IMR-90 (cell line): ENCODE data around the gene PRR13. TPM values are rescaled to one million over a fixed set of nuclear protein-coding genes. Genes with fewer than 3 reads are reported as not detected.

Source experiments
- ATAC-seq: fragments of 200-7000 bp; cut with Tn5 transposase; 2 replicates; pipeline ENCODE4 v1.9.1; 2020; ENCODE audit warnings: low read depth, mild to moderate bottlenecking, moderate library complexity
- BruUV-seq: library from RNA; stranded (reverse); fragments of 400-500 nt; replicated peaks from 2 replicates; lab custom pipeline; 2021; lab: Mats Ljungman, UMichigan
- CTCF ChIA-PET: fragments of 300-600 bp; formaldehyde crosslinking; extraction: SDS; loops from one replicate; lab custom pipeline; 2021; ENCODE audit warnings: antibody characterized with exemption; lab: Yijun Ruan, JAX
- POLR2A ChIA-PET: fragments of 300-600 bp; sonication (Branson Sonifier 250); formaldehyde crosslinking; loops from one replicate; lab custom pipeline; 2022; ENCODE audit warnings: antibody characterized with exemption; ENCODE audit not compliant: unreplicated experiment; lab: Charles Lee
- DNase-seq: peaks from one replicate; pipeline ENCODE4 v3.0.0; 2013
- H2AFZ ChIP-seq: replicated peaks from 2 replicates; pipeline ENCODE3; 2013; ENCODE audit warnings: low read length, mild to moderate bottlenecking; ENCODE audit not compliant: poor library complexity
- H2AK5ac ChIP-seq: 2 replicates; pipeline ENCODE4 v1.6.1; 2013; ENCODE audit warnings: low read depth, low read length, inconsistent platforms
- H2AK9ac ChIP-seq: replicated peaks from 2 replicates; pipeline ENCODE3; 2013; ENCODE audit warnings: mild to moderate bottlenecking, low read depth, low read length, moderate library complexity; ENCODE audit not compliant: poor library complexity
- H2BK120ac ChIP-seq: 2 replicates; pipeline ENCODE4 v1.6.1; 2013; ENCODE audit warnings: low read depth, low read length, inconsistent platforms
- H2BK15ac ChIP-seq: 3 replicates; pipeline ENCODE4 v1.6.1; 2013; ENCODE audit warnings: low read depth, low read length, inconsistent platforms
- H2BK20ac ChIP-seq: 2 replicates; pipeline ENCODE4 v1.6.1; 2013; ENCODE audit warnings: low read depth, mild to moderate bottlenecking, inconsistent platforms, low read length, moderate library complexity
- H2BK5ac ChIP-seq: 2 replicates; pipeline ENCODE4 v1.6.1; 2013; ENCODE audit warnings: mild to moderate bottlenecking, low read depth, low read length, inconsistent platforms; ENCODE audit not compliant: poor library complexity, severe bottlenecking
- H3K14ac ChIP-seq: replicated peaks from 2 replicates; pipeline ENCODE4 v1.6.1; 2013; ENCODE audit warnings: low read depth, low read length, inconsistent platforms
- H3K18ac ChIP-seq: 2 replicates; pipeline ENCODE4 v1.6.1; 2013; ENCODE audit warnings: low read depth, low read length, control low read depth
- H3K23ac ChIP-seq: 2 replicates; pipeline ENCODE4 v1.6.1; 2013; ENCODE audit warnings: low read depth, low read length, inconsistent platforms
- H3K27ac ChIP-seq: 2 replicates; pipeline ENCODE4 v1.5.1; 2013; ENCODE audit warnings: mild to moderate bottlenecking, control low read depth, low read length; ENCODE audit not compliant: insufficient read depth
- H3K27me3 ChIP-seq: 2 replicates; pipeline ENCODE4 v1.6.1; 2013; ENCODE audit warnings: low read length; ENCODE audit not compliant: control insufficient read depth, insufficient read depth
- H3K36me3 ChIP-seq: 2 replicates; pipeline ENCODE4 v1.6.1; 2013; ENCODE audit warnings: low read length, mixed read lengths; ENCODE audit not compliant: control insufficient read depth, insufficient read depth
- H3K4ac ChIP-seq: 2 replicates; pipeline ENCODE4 v1.6.1; 2013; ENCODE audit warnings: low read depth, low read length, inconsistent platforms
- H3K4me1 ChIP-seq: 2 replicates; pipeline ENCODE4 v1.6.1; 2013; ENCODE audit warnings: low read length, mixed read lengths; ENCODE audit not compliant: control insufficient read depth, insufficient read depth
- H3K4me2 ChIP-seq: 2 replicates; pipeline ENCODE4 v1.6.1; 2013; ENCODE audit warnings: low read depth, mild to moderate bottlenecking, control low read depth, low read length, moderate library complexity
- H3K4me3 ChIP-seq: 2 replicates; pipeline ENCODE4 v1.5.1; 2013; ENCODE audit warnings: low read depth, mild to moderate bottlenecking, control low read depth, low read length, moderate library complexity; ENCODE audit not compliant: insufficient read depth
- H3K56ac ChIP-seq: 2 replicates; pipeline ENCODE4 v1.6.1; 2013; ENCODE audit warnings: low read length, inconsistent platforms; ENCODE audit not compliant: insufficient read depth; ENCODE audit errors: extremely low read depth
- H3K79me1 ChIP-seq, 2 experiments: 2 replicates each; pipeline ENCODE4 v1.6.1; 2013; ENCODE audit warnings: low read length in 2 of 2, inconsistent platforms in 1 of 2, low read depth in 1 of 2
- H3K9ac ChIP-seq: 2 replicates; pipeline ENCODE4 v1.6.1; 2013; ENCODE audit warnings: low read depth, low read length, control low read depth
- H3K9me1 ChIP-seq: 2 replicates; pipeline ENCODE4 v1.6.1; 2013; ENCODE audit warnings: low read length, inconsistent platforms; ENCODE audit not compliant: insufficient read depth
- H3K9me3 ChIP-seq: 2 replicates; pipeline ENCODE4 v1.6.1; 2013; ENCODE audit warnings: low read length; ENCODE audit not compliant: control insufficient read depth, insufficient read depth
- H4K20me1 ChIP-seq: 2 replicates; pipeline ENCODE4 v1.6.1; 2013; ENCODE audit warnings: low read length, inconsistent platforms; ENCODE audit not compliant: insufficient read depth
- H4K5ac ChIP-seq: 2 replicates; pipeline ENCODE4 v1.6.1; 2013; ENCODE audit warnings: mild to moderate bottlenecking, low read depth, low read length, control low read depth
- H4K8ac ChIP-seq, 2 experiments: 2 replicates each; pipeline ENCODE4 v1.6.1; 2013; ENCODE audit warnings: low read depth in 2 of 2, low read length in 2 of 2, control low read depth in 1 of 2, inconsistent platforms in 1 of 2
- H4K91ac ChIP-seq: 2 replicates; pipeline ENCODE4 v1.6.1; 2013; ENCODE audit warnings: low read depth, low read length, inconsistent platforms; ENCODE audit not compliant: insufficient read depth
- BHLHE40 ChIP-seq: fragments of 150-350 bp; IDR thresholded peaks from 2 replicates; pipeline ENCODE4 v1.6.1; 2016; ENCODE audit warnings: mild to moderate bottlenecking, low read depth, low read length
- CEBPB ChIP-seq: IDR thresholded peaks from 2 replicates; pipeline ENCODE4 v1.6.1; 2012; ENCODE audit warnings: low read depth, low read length, improper control_type of control experiment
- CHD1 ChIP-seq: IDR thresholded peaks from 2 replicates; pipeline ENCODE4 v1.6.1; 2012; ENCODE audit warnings: low read depth, low read length, improper control_type of control experiment
- CTCF ChIP-seq: conservative IDR thresholded peaks from 2 replicates; pipeline ENCODE4 v1.5.1; 2012; ENCODE audit warnings: mild to moderate bottlenecking, low read depth, low read length, improper control_type of control experiment
- ELK1 ChIP-seq: fragments of 150-350 bp; IDR thresholded peaks from 2 replicates; pipeline ENCODE4 v1.6.1; 2016; ENCODE audit warnings: low read depth, mild to moderate bottlenecking, low read length, moderate library complexity, borderline replicate concordance
- FOS ChIP-seq: fragments of 150-350 bp; IDR thresholded peaks from 2 replicates; pipeline ENCODE4 v1.6.1; 2016; ENCODE audit warnings: low read depth, low read length
- MAFK ChIP-seq: IDR thresholded peaks from 2 replicates; pipeline ENCODE4 v1.6.1; 2012; ENCODE audit warnings: low read depth, low read length, improper control_type of control experiment
- MAZ ChIP-seq: IDR thresholded peaks from 2 replicates; pipeline ENCODE4 v1.6.1; 2012; ENCODE audit warnings: low read depth, mild to moderate bottlenecking, low read length, improper control_type of control experiment, moderate library complexity, borderline replicate concordance
- MXI1 ChIP-seq: IDR thresholded peaks from 2 replicates; pipeline ENCODE4 v1.6.1; 2012; ENCODE audit warnings: low read depth, mild to moderate bottlenecking, low read length, moderate library complexity, borderline replicate concordance
- NFE2L2 ChIP-seq: fragments of 150-350 bp; IDR thresholded peaks from 2 replicates; pipeline ENCODE4 v1.6.1; 2016; ENCODE audit warnings: low read depth, mild to moderate bottlenecking, low read length
- POLR2A ChIP-seq: IDR thresholded peaks from 2 replicates; pipeline ENCODE4 v1.6.1; 2012; ENCODE audit warnings: mild to moderate bottlenecking, low read depth, low read length
- RAD21 ChIP-seq: IDR thresholded peaks from 2 replicates; pipeline ENCODE4 v1.6.1; 2012; ENCODE audit warnings: low read length, improper control_type of control experiment
- RFX5 ChIP-seq: IDR thresholded peaks from 2 replicates; pipeline ENCODE4 v1.8.0; 2012; ENCODE audit warnings: low read depth, mild to moderate bottlenecking, low read length, moderate library complexity
- SMC3 ChIP-seq: fragments of 150-350 bp; IDR thresholded peaks from 2 replicates; pipeline ENCODE4 v1.6.1; 2016; ENCODE audit warnings: low read depth, mild to moderate bottlenecking, antibody characterized with exemption, low read length, moderate library complexity
- USF2 ChIP-seq: fragments of 150-350 bp; IDR thresholded peaks from 2 replicates; pipeline ENCODE4 v1.6.1; 2017; ENCODE audit warnings: mild to moderate bottlenecking, antibody characterized with exemption, low read length, low read depth
- WGBS, 2 experiments: methylation state at CpG; one replicate each; pipeline versions ENCODE4 v1.1.5 to v1.1.7; 2013; ENCODE audit warnings: missing lambda C conversion rate in 2 of 2; ENCODE audit not compliant: insufficient read length in 1 of 2; ENCODE audit errors: extremely low coverage in 2 of 2; 5-methylcytosine and 5-hydroxymethylcytosine counted together
- dilution Hi-C: fragments of 300-500 bp; cut with HindIII; formaldehyde crosslinking; loops from one replicate; pipeline ENCODE4 v1.14.3; 2018; ENCODE audit warnings: low sequenced_read_pairs; ENCODE audit not compliant: unreplicated experiment
- in situ Hi-C: fragments of 300-500 bp; cut with MboI; formaldehyde crosslinking; loops from 3 replicates; pipeline ENCODE4 v1.14.3; 2019; ENCODE audit warnings: low sequenced_read_pairs, inconsistent platforms, mixed read lengths
- intact Hi-C: fragments of 100-400 bp; cut with micrococcal nuclease; formaldehyde crosslinking; loops from 2 replicates; pipeline ENCODE4 v1.10.0; 2022
- polyA plus RNA-seq, 3 experiments: library from polyadenylated mRNA; depleted of rRNA; stranded (reverse); fragments of >200 nt; gene quantifications; 2 replicates each; pipeline ENCODE4 v1.2.3, GENCODE V29; 2012; ENCODE audit warnings: low replicate concordance in 1 of 3
- total RNA-seq: library from RNA; depleted of rRNA; stranded (reverse); fragments of >200 nt; gene quantifications from 2 replicates; pipeline ENCODE4 v1.2.3, GENCODE V29; 2012

PRR13 gene
- total and polyA plus RNA-seq, 2 of the 4 experiments (the other 2 are of a cell fraction), result 25.5 to 114 TPM

- Histone ChIP-seq H2BK15ac (no peak overlapping the region), H3K4me1 (peaks cover 5% of the 10 kb centered on the region; the same call in 1 of the 2 replicates), H3K56ac (no peak overlapping the region), H3K9ac (no peak overlapping the region), H3K9me1 (no peaks in the 10 kb centered on the region; the same call in 1 of the 2 replicates), H3K36me3 (peaks cover 84% of the 10 kb centered on the region), H3K4me3 (no peak overlapping the region), H3K4ac (no peak overlapping the region), H2BK120ac (no peak overlapping the region), H3K9me3 (no peaks in the 10 kb centered on the region), H3K18ac (no peak overlapping the region), H3K14ac (no peak overlapping the region), H2AFZ (no peak overlapping the region), H2AK5ac (no peak overlapping the region), H4K5ac (no peak overlapping the region), H4K8ac (no peak overlapping the region), H4K91ac (no peak overlapping the region), H3K27ac (no peak overlapping the region), H3K23ac (no peak overlapping the region), H2AK9ac (no peak overlapping the region), H4K20me1 (peaks cover 81% of the 10 kb centered on the region), H2BK20ac (no peak overlapping the region), H3K4me2 (no peak overlapping the region), H2BK5ac (no peak overlapping the region), H3K27me3 (no peaks in the 10 kb centered on the region), H3K79me1 (peaks cover 38 to 72% of the 10 kb centered on the region in 2 experiments)
- no peak for TF ChIP-seq CTCF
- TF ChIP-seq MAFK, result no peak
- no peak for TF ChIP-seq CHD1
- no peak for TF ChIP-seq MXI1
- no peak for TF ChIP-seq FOS
- TF ChIP-seq SMC3, result no peak
- TF ChIP-seq RFX5, result no peak
- TF ChIP-seq NFE2L2, result no peak
- TF ChIP-seq ELK1, result no peak
- TF ChIP-seq POLR2A, result no peak
- TF ChIP-seq RAD21, result no peak
- TF ChIP-seq CEBPB, result no peak
- TF ChIP-seq MAZ, result no peak
- TF ChIP-seq USF2, result no peak
- no peak for TF ChIP-seq BHLHE40
- dilution Hi-C loops (no loop called here), in situ Hi-C loops (no loop called here), intact Hi-C loops (loop anchor here (1.0 kb wide), 1 partner anchor 12 kb away; no protein-coding TSS in a partner anchor)
- ChIA-PET CTCF (interaction anchor here (0.6 kb wide), 1 partner anchor 10 kb away, joined by 3 read pairs; no protein-coding TSS in a partner anchor), POLR2A (no interaction called here)
- WGBS, 2 experiments, result no CpG with 5 or more reads among the region's 2 CpGs
- DNase-seq (no peak), ATAC-seq (no peak)
- BruUV-seq, result no TSS peak
These were observed 26.3 kb downstream of the PRR13 start for GRCh38 chr12:53467880-53468279.
